B cell (primary cell): ENCODE measurements around the gene HINT3. TPM values are rescaled to one million over a fixed set of nuclear protein-coding genes. Genes with fewer than 3 reads are reported as not detected.

Source experiments
- ATAC-seq: fragments of 200-7000 bp; cut with Tn5 transposase; one replicate; pipeline ENCODE4 v1.10.0; 2021; ENCODE audit warnings: low read depth, mild to moderate bottlenecking, moderate number of reproducible peaks, moderate library complexity
- CTCF ChIA-PET: fragments of 350-600 bp; sonication (Branson Sonifier 250); formaldehyde crosslinking; loops from one replicate; lab custom pipeline; 2021; ENCODE audit warnings: antibody characterized with exemption, inconsistent platforms; lab: Charles Lee
- POLR2A ChIA-PET: fragments of 350-600 bp; sonication (Branson Sonifier 250); formaldehyde crosslinking; loops from one replicate; lab custom pipeline; 2021; ENCODE audit warnings: antibody characterized with exemption; lab: Charles Lee
- DNase-seq: peaks from one replicate; pipeline ENCODE4 v3.0.0; 2013
- H2AFZ ChIP-seq: 2 replicates; pipeline ENCODE4 v1.6.1; 2012; ENCODE audit warnings: mild to moderate bottlenecking, low read depth, low read length; ENCODE audit not compliant: insufficient read depth, poor library complexity, severe bottlenecking
- H3K27ac ChIP-seq, 2 donors: 1 replicate in 1 of 2; 2 replicates in 1 of 2; pipeline ENCODE4 v1.5.1; 2012 to 2013; ENCODE audit warnings: low read length in 2 of 2, mild to moderate bottlenecking in 2 of 2, moderate library complexity in 1 of 2
- H3K27me3 ChIP-seq, 4 experiments: fragments of 200-600 bp in 1 of 4; sonication (generic) in 1 of 4; replicated peaks in 1 of 4; 1 replicate in 2 of 4; 2 replicates in 2 of 4; pipeline versions ENCODE4 v1.6.1 to v1.7.0; 2013 to 2016; ENCODE audit warnings: low read length in 3 of 4, mild to moderate bottlenecking in 2 of 4, mixed read lengths in 1 of 4, moderate library complexity in 1 of 4; ENCODE audit not compliant: insufficient read depth in 4 of 4, control insufficient read depth in 3 of 4; ENCODE audit errors: control extremely low read depth in 1 of 4
- H3K36me3 ChIP-seq, 2 experiments: replicated peaks in 1 of 2; 1 replicate in 1 of 2; 2 replicates in 1 of 2; pipeline versions ENCODE4 v1.6.1 to v1.7.1; 2013; ENCODE audit warnings: low read length in 1 of 2; ENCODE audit not compliant: insufficient read depth in 2 of 2, control insufficient read depth in 1 of 2; ENCODE audit errors: control extremely low read depth in 1 of 2, extremely low read depth in 1 of 2
- H3K4me1 ChIP-seq, 2 donors: fragments of 200-600 bp in 1 of 2; sonication (generic) in 1 of 2; 1 replicate in 1 of 2; 2 replicates in 1 of 2; pipeline versions ENCODE4 v1.5.1 to v1.6.1; 2013 to 2017; ENCODE audit warnings: low read length in 2 of 2; ENCODE audit not compliant: control insufficient read depth in 2 of 2, insufficient read depth in 2 of 2
- H3K4me2 ChIP-seq: replicated peaks from 2 replicates; pipeline ENCODE3; 2012; ENCODE audit warnings: mild to moderate bottlenecking, low read depth, low read length; ENCODE audit not compliant: poor library complexity, severe bottlenecking
- H3K4me3 ChIP-seq, 5 experiments: fragments of 200-600 bp in 1 of 5; sonication (generic) in 1 of 5; 1 replicate in 3 of 5; 2 replicates in 2 of 5; pipeline versions ENCODE4 v1.5.1 to v1.7.0; 2011 to 2016; ENCODE audit warnings: low read length in 4 of 5, mild to moderate bottlenecking in 4 of 5, low read depth in 2 of 5, control low read depth in 1 of 5, moderate library complexity in 1 of 5; ENCODE audit not compliant: insufficient read depth in 1 of 5; ENCODE audit errors: control extremely low read depth in 1 of 5, extremely low read depth in 1 of 5
- H3K79me2 ChIP-seq: fragments of 200-600 bp; sonication (generic); one replicate; pipeline ENCODE4 v1.6.0; 2016; ENCODE audit warnings: low read length; ENCODE audit not compliant: control insufficient read depth, insufficient read depth
- H3K9ac ChIP-seq: fragments of 200-600 bp; sonication (generic); 2 replicates; pipeline ENCODE4 v1.6.1; 2017; ENCODE audit warnings: mild to moderate bottlenecking, low read length, moderate library complexity
- H3K9me3 ChIP-seq, 3 donors: one replicate each; pipeline versions ENCODE4 v1.6.1 to v1.7.1; 2013; ENCODE audit warnings: low read length in 2 of 3; ENCODE audit not compliant: control insufficient read depth in 2 of 3, insufficient read depth in 1 of 3; ENCODE audit errors: control extremely low read depth in 1 of 3
- H4K20me1 ChIP-seq: 2 replicates; pipeline ENCODE4 v1.6.0; 2012; ENCODE audit warnings: mild to moderate bottlenecking, low read length; ENCODE audit not compliant: insufficient read depth, control insufficient read depth, poor library complexity, severe bottlenecking
- H3K27ac Mint-ChIP-seq: one replicate; pipeline ENCODE4 v1.8.0; 2021; ENCODE audit warnings: mixed read lengths
- H3K27me3 Mint-ChIP-seq: one replicate; pipeline ENCODE4 v1.8.0; 2021; ENCODE audit warnings: mixed read lengths
- H3K4me1 Mint-ChIP-seq: one replicate; pipeline ENCODE4 v1.8.0; 2021; ENCODE audit warnings: mixed read lengths
- H3K4me3 Mint-ChIP-seq: one replicate; pipeline ENCODE4 v1.8.0; 2021; ENCODE audit warnings: mixed read lengths
- H3K9me3 Mint-ChIP-seq: one replicate; pipeline ENCODE4 v1.8.0; 2022; ENCODE audit warnings: mixed read lengths; ENCODE audit not compliant: insufficient read depth
- CTCF ChIP-seq: fragments of 200-600 bp; IDR thresholded peaks from one replicate; pipeline ENCODE4 v1.8.0; 2022; ENCODE audit warnings: antibody characterized with exemption, mild to moderate bottlenecking
- EZH2 ChIP-seq: IDR thresholded peaks from 2 replicates; pipeline ENCODE4 v1.6.1; 2012; ENCODE audit warnings: borderline replicate concordance, low read depth, mild to moderate bottlenecking, moderate library complexity, low read length; ENCODE audit not compliant: insufficient read depth, poor library complexity, severe bottlenecking
- WGBS: methylation state at CpG from one replicate; pipeline ENCODE4 v1.1.5; 2013; ENCODE audit warnings: missing lambda C conversion rate; ENCODE audit not compliant: insufficient coverage; 5-methylcytosine and 5-hydroxymethylcytosine counted together
- intact Hi-C: fragments of 100-400 bp; cut with micrococcal nuclease; formaldehyde crosslinking; loops from one replicate; pipeline ENCODE4 v1.10.0; 2022
- polyA plus RNA-seq: library from polyadenylated mRNA; depleted of rRNA; stranded (reverse); fragments of >200 nt; gene quantifications from 2 replicates; pipeline ENCODE4 v1.2.3, GENCODE V29; 2012
- total RNA-seq, 2 donors: library from RNA; stranded (reverse); fragments of 120-200 nt in 1 of 2; gene quantifications; 1 replicate in 1 of 2; 2 replicates in 1 of 2; pipeline versions ENCODE4 v1.2.3 to v1.2.4, GENCODE V29; 2013 to 2022

HINT3 gene
- total and polyA plus RNA-seq, 2 donors (not counting 1 experiment from before 2014, with no cell fraction given), result 5.5 to 12.4 TPM

GRCh38 chr6:125963817-125964216, 7.2 kb downstream of the HINT3 start:
- Histone ChIP-seq H3K36me3 (peaks cover 4 to 20% of the 10 kb centered on the region in 2 experiments), H3K79me2 (peaks cover 83% of the 10 kb centered on the region), H4K20me1 (peaks cover 31% of the 10 kb centered on the region), H3K4me3 (no peak overlapping the region), H2AFZ (no peak overlapping the region), H3K4me2 (no peak overlapping the region), H3K27ac (no peak overlapping the region), H3K4me1 (peaks cover 11 to 18% of the 10 kb centered on the region in 2 donors), H3K9ac (no peak overlapping the region), H3K27me3 (no peaks in the 10 kb centered on the region), H3K9me3 (no peaks in the 10 kb centered on the region)
- intact Hi-C loops, result no loop called here
- POLR2A ChIA-PET, result no interaction called here
- WGBS, result no CpG with 5 or more reads among the region's 2 CpGs
- no peak for TF ChIP-seq CTCF
- no peak for TF ChIP-seq EZH2
- no peak overlapping the region for H3K27ac Mint-ChIP-seq
- H3K4me3 Mint-ChIP-seq, result no peak overlapping the region
- H3K4me1 Mint-ChIP-seq, result peaks cover 25% of the 10 kb centered on the region
- no peaks in the 10 kb centered on the region for H3K9me3 Mint-ChIP-seq
- H3K27me3 Mint-ChIP-seq, result no peaks in the 10 kb centered on the region
- ATAC-seq, result no peak
- no peak for DNase-seq
- CTCF ChIA-PET, result interaction anchor here (1.1 to 2.0 kb wide), 3 partner anchors 10 to 650 kb away, joined by 3 to 11 read pairs (median 5); no protein-coding TSS in a partner anchor

DNA sequence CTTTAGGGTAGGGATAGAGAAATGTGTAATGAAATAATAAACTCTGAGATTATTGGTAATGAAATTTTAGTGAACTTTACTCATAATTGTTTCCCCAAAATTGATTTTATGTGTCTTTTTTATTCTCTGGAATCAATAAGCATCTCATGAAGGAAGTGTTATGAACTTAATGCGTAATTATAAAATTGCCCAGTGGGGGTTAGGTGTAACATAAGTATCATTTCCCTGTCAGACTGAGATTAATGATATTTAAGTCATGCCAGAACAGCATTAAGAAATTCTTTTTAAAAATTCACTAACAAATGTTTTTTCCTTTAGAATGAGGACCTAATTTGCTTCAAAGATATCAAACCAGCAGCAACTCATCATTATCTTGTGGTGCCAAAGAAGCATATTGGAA, 10.0 kb downstream of the HINT3 start:
- H3K27me3 ChIP-seq, result no peaks in the 10 kb centered on the region
- ChIA-PET CTCF (no interaction called here), POLR2A (no interaction called here)
- Mint-ChIP-seq H3K27me3 (no peaks in the 10 kb centered on the region), H3K9me3 (no peaks in the 10 kb centered on the region), H3K4me3 (no peak overlapping the region), H3K27ac (no peak overlapping the region), H3K4me1 (peaks cover 39% of the 10 kb centered on the region)
- no peak for TF ChIP-seq EZH2
- TF ChIP-seq CTCF, result no peak
- no CpG with 5 or more reads among the region's 1 CpG for WGBS
- no peak overlapping the region for H2AFZ ChIP-seq
- H3K4me2 ChIP-seq, result no peak overlapping the region
- peaks cover 4 to 8% of the 10 kb centered on the region in 2 experiments for H3K36me3 ChIP-seq
- no peak for ATAC-seq
- peaks cover 9% of the 10 kb centered on the region for H4K20me1 ChIP-seq
- H3K4me3 ChIP-seq, result no peak overlapping the region
- no peak overlapping the region for H3K9ac ChIP-seq
- no peak overlapping the region for H3K27ac ChIP-seq
- peaks cover 6 to 17% of the 10 kb centered on the region in 2 donors for H3K4me1 ChIP-seq
- no peak for DNase-seq
- intact Hi-C loops, result no loop called here
- no peaks in the 10 kb centered on the region for H3K9me3 ChIP-seq
- H3K79me2 ChIP-seq, result peaks cover 57% of the 10 kb centered on the region
